Measurements from ENCODE around the gene DCDC2.

- TF ChIP-seq POLR2A (IDR thresholded peaks at IDR 0.05; ENCODE audit: low read length): no peak
- no peak for TF ChIP-seq GATA1 (IDR thresholded peaks at IDR 0.05; ENCODE audit: low read depth, low read length)
Observed at GRCh38 chr6:24359640-24360454, 2.0 kb upstream of the DCDC2 start.
